Stimulated activated CD8-positive, alpha-beta memory T cell treated with anti-CD3 and anti-CD28 coated beads, Interleukin-15, amount 100 ng/mL, for 1 hour (primary cell): ENCODE measurements around the gene EIF5.

Experiments used
- DNase-seq: peaks from one replicate; pipeline ENCODE4 v3.0.0-alpha.2; 2020; ENCODE audit warnings: low read depth

The EIF5 gene

DNA sequence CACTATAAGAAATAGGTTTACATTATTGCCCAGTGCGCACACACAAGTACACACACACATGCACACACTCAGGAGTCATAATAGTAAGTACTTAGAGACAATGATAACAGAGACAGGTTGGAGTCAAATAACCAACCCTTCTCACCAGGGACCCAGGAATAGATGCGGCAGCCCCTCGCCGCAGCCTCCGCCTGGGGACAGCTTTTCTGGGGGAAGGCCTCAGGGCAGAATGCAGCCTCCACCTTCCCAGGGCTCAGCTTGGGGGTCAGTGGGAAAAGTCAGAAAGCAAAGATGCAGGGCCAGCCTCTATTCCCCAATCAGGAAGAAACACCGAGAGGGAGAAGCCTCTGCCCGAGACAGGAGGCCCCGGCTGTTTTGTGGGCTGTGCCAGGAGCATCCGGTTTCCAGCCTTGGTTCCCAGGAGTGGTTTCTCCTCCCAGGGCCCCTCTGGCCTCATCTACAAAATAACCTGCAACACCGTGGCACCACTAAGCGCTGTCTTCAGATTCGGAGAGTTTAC, 23.4 kb upstream of the EIF5 start:
- no peak for DNase-seq

DNA sequence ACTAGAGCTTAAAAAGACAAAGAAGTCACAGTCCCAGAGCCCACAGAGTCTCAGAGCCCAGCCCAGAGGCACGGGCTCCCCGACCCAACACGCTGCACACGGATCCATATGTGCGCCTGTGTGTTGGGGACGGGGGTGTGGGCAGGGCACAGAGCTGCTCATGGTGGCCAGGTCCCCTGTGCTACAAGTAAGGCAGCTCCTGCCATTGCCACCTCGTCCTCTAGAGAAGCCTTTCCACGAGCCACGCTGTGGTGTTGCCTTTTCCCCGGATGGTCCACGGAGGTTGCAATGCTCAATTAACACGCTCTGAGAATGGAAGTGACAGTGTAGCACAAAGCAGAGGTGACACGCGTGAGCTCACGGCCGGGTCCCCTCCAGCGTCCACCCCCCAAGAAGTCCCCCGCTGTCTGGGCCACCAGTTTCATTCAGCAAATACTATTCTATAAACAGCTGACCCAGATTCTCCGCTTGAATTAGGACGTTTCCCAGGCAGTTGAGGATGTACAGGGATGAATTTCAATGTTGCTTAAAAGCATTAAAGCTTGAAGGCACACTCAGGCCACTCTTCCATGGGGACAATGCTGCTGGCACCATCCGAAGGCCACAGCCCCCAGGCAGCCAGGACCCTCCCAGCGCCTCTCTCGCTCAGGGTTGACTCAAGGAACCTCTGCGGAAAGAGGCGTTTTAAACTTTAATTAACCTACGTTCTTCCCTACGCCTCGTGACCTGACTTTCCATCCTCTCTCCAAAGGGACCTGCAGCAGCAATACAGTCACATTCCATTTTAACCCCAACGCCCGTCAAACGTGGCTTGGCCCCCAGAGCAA, 22.7 kb upstream of the EIF5 start:
- DNase-seq = no peak

DNA sequence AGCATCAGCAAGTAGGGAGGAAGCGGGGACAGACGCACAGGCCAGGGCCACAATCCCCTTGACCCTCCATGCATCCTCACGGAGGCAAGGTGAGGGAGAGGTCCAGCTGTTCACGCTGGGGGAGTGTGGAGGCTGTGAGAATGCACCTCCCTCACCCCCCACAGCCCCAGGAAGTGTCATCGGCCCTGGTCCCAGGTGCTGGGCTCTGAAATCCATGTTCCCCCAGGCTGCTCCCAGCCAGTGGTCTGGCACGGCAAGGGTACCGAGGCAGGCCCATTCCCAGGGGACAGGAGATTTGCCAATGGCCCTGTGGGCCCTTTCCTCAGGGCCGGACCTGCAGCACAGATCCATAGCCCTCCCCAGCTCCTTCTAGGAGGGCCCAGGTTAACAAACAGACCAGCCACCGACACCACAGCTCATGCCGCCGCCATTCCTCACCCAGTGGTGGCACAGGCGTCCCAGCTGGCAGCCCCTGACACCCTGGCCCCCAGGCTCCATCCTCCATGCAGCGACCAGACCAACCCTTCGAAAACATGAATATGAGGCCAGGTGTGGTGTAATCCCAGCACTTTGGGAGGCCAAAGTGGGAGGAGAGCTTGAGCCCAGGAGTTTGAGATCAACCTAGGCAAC, 21.9 kb upstream of the EIF5 start:
- DNase-seq = no peak

DNA sequence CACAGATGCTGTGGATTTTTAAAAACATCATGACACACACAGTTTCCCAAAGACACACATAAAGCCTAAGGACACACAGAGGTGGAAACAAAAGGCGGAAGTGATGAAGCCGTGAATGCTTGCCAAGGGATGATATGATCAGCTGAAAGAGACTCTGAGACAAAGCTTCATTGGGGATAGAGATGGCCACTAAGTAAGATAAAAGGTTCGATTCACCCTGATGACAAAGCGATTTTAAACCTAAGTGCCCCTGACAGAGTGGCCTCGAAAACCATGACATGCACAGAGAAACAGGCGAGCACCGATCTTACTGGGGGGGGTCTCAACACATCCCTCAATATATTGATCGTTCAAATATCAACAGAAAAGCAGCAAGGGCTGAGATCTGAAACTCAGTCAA, 20.3 kb upstream of the EIF5 start:
- no peak for DNase-seq

DNA sequence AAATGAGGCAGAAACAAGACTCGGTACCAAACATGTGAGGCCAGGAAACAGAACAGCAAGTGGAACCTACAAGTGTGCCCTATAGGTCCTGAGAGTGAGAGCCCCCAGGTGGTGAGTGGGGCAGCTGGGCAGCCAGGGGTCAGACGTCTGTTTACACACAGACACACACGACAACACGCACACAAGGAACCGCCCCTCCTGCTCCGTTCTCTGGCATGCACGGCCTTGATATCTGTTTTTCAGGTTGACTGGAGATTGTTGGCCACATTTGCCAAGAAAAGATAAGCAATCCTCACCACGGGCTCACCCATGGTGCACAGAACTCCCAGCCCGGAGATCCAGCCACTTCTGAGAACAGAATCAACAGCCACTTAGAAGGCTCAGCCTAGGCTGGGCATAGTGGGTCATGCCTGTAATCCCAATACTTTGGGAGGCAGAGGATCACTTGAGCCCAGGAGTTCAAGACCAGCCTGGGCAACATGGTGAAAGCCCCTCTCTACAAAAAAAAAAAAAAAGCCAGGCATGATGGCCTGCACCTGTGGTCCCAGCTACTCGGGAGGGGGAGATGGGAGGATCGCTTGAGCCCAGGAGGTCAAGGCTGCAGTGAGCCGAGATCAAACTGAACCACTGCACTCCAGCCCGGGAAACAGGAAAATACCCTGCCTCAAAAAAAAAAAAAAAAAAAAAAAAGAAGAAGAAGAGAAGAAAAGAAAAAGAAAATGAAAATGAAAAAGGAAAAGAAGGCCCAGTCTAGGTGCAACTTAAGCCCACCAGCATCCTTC, 19.4 kb upstream of the EIF5 start:
- DNase-seq = no peak

DNA sequence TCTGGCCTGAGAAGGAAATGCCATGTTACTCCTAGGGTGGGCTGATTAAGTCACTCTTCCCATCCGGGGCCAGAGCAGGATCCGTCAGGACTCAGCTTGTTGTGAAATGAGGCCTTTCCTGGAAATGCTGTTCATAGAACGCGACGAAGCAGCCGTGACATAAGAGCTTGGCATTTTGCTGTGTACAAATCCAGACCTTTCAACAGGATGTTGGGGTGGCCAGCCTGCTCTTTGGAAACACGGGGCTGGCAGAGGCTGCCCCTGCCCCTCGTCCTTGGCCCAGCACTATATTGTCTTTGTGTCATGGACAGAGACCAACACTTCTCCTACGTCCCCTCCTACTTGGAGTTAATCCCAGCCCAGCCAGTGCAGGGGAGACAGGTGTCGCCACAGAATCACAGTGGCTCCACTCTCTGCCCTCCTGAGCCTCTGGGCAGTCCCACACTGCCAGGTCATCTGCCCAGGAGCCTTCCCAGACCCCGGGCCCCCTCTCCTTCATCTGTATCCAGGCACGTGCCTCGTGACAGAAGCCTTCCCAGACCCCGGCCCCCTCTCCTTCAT, 18.6 kb upstream of the EIF5 start:
- DNase-seq = no peak

DNA sequence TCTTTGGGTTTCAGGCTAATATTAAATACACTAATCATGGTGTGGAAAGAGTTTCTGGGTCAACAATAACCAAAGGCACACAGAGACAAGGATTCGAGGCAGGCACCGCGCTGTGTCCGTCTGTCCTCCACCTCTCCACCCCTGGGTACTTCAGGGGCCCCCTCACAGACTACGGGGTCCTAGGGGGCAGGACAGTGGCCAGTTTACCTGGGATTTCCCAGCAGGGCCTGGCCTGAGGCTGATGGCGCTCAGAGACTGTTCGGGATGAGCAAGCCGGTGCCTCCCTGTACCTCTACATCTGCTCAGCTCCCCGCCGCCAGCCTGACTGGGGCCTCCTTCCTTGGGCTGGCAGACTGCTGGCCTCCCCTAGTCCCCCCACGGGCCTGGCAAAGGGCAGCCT, 18.1 kb upstream of the EIF5 start:
- DNase-seq = no peak

DNA sequence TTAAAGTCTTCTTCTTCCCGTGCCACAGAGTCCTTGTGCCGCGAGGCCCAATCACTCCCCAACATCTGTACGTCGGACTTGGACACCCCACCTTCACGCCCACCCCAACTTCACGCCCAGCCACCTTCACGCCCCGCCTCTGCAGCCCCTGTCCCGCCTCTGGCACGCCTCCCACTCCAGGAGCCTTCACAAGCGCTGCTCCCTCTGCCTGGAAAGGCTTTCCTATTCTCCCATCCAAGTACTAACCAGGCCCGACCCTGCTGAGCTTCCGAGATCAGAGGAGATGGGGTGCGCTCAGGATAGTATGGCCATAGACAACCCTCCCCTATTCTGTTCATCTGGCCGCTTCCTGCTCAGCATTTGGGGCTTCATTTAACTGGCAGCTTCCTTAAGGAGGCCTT, 17.3 kb upstream of the EIF5 start:
- DNase-seq = no peak

DNA sequence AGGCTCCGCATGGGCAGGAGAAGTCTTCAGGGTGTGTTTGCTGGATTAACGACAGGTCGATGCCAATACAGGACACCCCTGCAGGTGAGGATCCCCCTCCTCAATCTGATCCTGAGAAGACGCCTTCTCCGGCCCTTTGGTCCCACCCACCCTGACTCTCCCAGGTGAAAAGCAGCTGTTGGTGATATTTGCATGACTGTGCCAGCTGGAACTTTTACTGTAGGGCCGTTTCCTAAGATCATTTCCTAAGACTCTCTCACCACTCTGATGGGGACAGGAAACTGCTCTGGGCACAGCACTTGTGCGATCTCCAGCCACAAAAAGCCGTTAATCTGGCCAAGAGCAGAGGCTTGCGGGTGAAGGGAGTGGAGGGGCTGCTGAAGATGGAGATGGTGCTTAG, 16.8 kb upstream of the EIF5 start:
- DNase-seq = no peak

DNA sequence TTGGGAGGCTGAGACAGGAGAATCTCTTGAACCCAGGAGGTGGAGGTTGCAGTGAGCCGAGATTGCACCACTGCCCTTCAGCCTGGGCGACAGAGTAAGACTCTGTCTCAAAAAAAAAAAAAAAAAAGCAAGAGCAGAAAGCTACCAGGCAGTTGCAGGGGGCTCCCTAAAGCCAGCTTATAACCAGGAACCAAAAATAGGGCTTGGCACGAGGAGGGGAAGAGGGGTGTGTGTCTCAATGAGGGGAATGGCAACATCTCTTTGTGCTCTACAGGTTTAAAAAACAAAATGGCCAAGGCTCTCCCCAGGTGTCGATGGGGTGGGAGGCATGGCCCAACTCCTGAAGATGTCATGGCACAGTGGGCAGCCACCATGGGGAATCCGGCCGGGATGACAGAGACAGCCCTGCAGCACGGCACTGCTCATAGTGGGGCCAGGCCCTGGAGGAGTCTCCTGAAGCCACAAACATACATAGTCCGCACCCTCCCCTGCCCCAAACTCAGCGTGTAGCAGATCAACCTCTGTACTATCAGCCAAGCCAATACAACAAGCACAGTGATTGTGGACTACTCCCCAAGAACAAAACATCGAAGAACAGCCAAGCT, 16.0 kb upstream of the EIF5 start:
- no peak for DNase-seq

DNA sequence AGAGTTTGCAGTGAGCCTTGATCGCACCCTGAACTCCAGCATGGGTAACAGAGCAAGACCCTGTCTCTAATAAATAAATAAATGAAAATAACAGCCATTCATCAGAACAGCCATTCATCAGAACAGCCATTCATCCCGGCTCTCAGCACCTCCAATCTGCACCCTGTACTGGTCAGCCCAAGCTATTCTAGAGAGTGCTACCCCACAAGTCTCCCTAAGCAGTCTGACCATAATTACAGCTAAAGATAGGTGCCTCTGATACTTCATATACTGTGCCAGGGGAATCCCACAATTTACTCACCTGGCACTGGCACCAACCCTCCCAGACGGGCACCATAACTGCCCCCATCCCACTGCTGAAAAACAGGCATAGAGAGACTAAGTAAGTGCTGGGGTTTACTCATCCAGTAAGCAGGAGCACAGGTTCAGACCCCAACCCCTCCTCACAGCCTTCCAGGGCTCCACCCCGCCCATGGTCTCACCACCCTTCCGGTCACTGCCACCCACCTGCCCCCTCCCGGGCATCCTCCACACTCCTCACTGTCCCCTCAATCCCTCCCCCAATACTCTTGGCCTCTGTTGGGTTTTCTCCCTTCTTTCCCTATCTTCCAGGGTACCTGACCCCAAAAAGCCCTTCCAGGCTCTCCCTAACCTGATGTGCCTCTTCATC, 15.2 kb upstream of the EIF5 start:
- DNase-seq = no peak

DNA sequence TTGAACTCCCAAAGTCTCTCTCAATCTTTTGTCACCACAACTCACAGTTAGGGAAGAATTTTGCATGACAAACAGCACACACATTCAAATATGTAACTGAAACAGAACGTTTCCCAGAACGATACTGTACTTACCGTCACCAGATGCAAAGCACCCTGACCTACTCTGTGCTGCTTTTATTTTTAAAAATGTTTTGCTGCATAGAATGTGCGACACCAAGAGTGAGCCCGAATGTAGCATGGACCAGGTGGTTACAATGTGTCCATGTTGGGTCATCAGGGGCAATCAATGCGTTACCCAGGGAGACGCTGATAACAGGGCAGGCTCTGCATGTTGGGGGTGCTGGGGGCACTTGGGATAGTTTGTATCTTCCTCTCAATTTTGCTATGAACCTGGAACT, 14.6 kb upstream of the EIF5 start:
- DNase-seq = no peak

DNA sequence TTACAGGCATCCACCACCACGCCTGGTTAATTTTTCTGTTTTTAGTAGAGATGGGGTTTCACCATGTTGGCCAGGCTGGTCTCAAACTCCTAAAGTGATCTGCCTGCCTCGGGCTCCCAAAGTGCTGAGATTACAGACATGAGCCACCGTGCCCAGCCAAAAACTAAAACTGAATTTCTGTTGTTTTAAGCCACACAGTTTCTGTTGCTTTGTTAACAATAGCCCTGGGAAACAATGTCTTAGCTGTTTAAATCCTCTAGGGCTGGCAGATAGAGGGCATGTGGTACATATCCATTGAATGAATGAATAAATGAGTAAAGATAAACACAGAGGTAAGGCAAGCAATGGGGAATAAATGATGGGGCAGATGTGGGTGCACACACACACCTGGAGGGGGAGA, 8.0 kb upstream of the EIF5 start:
- no peak for DNase-seq

DNA sequence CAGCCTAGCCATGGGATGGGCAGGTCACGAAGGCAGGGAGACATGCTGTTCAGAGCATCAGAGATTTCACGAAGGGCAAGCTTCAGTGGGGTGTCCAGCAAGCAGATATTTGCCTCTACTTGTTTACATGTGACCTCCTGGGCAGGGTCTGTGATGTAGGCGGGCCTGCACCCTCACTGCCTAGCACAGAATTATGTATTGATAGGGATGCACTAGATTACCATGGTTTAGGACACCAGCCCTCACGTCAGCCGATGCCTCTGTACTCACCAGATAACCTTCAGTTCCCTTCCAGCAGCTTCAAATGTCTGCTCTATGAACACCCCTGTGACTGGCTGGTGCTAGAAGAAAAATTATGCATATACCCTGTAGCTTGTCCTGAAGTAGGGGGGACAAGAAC, 5.1 kb upstream of the EIF5 start:
- no peak for DNase-seq

DNA sequence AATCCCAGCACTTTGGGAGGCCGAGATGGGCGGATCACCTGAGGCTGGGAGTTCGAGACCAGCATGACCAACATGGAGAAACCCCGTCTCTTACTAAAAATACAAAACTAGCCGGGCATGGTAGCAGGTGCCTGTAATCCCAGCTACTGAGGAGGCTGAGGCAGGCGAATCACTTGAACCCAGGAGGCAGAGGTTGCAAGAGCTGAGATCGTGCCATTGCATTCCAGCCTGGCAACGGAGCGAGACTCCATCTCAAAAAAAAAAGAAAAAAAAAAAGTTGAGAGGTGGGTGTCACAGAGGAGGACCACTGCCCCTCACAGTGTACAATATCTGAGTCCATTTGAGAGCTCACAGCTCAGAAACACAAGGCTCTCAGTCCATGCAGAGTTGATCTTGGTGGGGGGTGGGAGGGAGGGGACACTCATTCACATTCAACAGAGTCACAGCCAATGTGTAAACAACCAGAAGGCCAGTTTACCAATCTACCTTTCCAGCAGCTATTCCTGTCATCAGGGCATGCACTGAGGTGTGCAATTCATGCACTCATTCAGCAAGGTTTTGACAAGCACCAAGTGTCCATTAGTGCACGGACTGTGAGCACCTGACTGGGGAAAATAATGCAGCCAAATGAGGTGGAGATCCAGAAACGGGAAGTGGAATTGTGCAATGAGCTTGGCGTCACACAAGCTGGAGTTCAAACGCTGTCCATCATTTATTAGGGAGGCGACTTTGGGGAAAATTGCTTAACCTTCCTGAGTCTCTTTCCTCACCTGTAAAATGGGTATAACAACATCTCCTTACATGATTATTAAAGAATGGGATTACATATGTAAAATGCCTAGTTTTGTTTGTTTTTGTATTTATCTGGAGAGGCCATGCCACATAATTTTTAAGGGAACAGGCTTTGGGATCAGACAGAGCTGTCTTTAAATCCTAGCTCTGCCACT, 4.4 kb upstream of the EIF5 start:
- DNase-seq = no peak

DNA sequence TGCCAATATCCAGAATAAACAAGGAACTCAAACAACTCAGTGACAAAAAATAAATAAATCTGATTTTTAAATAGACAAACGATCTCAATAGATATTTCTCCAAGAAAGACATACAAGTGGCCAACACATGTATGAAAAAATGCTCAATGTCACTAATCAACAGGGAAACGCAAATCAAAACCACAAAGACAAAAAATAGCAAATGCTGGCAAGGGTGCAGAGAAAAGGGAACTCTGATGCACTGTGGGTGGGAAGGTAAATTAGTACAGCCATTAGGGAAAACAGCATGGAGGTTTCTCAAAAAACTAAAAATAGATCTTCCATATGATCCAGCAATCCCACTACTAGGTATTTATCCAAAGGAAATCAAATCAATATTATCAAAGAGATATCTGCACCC, 3.5 kb upstream of the EIF5 start:
- DNase-seq = no peak

DNA sequence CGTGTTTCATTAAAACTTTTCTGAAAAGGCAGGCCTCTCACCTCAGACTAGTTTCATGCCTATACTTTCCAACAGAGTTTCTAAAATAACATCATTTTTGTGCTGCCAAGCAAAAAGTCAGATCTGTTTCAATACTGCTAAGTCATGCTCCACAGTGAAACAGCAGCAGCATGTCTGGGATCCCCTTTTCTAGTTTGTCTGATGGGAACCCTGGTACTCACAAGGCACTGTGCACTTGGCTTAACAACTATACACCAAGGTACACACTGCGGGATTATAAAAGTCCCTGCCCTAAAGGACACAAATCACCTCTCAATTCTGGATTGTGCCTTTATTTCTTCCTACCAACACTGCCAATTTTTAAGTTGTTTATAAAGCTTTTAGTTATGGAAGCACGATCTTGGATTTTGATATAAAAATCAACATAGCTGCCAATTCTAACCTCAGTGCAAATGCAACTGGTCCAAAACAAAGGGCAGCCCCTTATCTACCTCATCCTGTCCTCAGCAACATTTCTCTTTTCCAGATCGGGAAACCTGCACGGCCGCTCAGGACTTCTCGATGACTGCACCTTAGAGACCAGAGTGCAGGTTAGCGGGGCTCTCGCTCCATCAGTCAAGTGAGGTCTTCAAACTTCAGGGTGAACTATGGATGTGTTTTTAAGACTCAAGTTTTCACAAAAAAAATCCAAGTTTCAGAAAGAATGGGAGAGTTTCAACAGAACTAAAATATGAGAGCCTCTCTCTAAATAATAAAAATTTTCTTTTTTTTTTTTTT, 1.7 kb upstream of the EIF5 start:
- DNase-seq = no peak

DNA sequence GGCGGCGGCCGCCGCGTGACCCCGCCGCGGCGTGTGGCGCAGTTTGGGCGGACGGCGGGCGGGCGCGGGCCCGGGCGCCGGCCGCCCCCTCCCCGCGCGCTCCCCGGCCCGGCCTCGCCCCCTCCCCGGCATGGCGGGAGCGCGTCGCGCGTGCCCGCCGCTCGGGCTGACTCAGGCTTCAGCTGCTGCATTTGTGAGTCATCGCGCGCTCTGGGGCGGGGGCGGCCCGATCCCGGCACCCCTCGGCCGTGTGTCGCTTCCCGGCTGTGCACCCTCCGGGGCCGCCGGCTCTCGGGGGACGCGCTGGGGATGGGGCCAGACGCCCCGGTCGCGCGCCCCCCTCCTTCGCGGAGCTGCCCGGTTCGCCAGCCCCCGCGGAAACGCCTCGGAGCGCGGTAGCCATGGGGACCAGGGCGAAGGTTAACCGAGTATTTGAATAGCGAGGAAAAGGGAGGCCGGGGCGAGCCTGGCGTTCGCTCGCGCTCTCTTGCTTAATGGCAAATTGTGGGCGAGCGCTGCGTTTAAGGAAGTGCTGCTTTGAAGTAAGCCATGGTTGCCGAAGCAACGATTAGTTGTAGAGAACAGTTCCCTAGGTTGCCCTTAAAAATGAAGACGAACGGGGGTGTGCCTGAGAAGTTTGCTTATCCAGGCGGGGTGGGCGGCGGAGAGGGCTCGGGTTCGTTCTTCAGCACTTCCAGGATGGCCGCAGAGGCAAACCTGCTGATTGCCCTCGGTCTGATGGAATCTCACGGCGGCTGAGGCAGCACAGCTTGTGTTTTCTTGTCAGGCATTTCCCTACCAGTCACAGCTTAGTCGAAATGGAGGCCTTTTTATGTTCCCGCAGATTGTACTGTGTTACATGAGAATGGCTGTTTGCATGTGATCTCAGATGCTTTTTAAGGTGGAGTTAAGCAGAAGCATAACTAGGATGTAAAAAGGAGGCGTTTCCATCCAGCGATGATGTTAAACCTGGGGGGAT, 896 bp downstream of the EIF5 start:
- DNase-seq = peak; percentile 55
